Measurements from ENCODE around the gene AGA. TPM values are rescaled to one million over a fixed set of nuclear protein-coding genes. Genes with fewer than 3 reads are reported as not detected.

Gene AGA
- total RNA-seq, 2 experiments from 2014 or later: 14.6 to 15.4 TPM

- no peak for ATAC-seq (ENCODE audit: poor library complexity)
- CTCF ChIA-PET: no interaction called here
- Histone ChIP-seq H3K36me3 (ENCODE audit: insufficient read depth, low read length) (no peaks in the 10 kb centered on the region), H3K9me3 (ENCODE audit: control insufficient read depth in 1 of 2, insufficient read depth in 1 of 2, low read length in 2 of 2) (peaks cover 0 to 5% of the 10 kb centered on the region in 2 experiments), H3K27ac (ENCODE audit: low read depth in 1 of 2, low read length in 2 of 2) (no peak overlapping the region), H3K4me1 (ENCODE audit: insufficient read depth, low read length) (no peaks in the 10 kb centered on the region), H3K4me3 (ENCODE audit: low read length) (no peak overlapping the region), H3K27me3 (ENCODE audit: control insufficient read depth in 1 of 2, insufficient read depth in 2 of 2, low read length in 2 of 2) (no peaks in the 10 kb centered on the region)
- Mint-ChIP-seq H3K36me3 (ENCODE audit: low read depth) (no peaks in the 10 kb centered on the region), H3K9me3 (no peaks in the 10 kb centered on the region), H3K27me3 (no peaks in the 10 kb centered on the region), H3K4me1 (ENCODE audit: low read depth) (no peaks in the 10 kb centered on the region), H3K27ac (no peak overlapping the region), H3K4me3 (no peak overlapping the region)
- no peak for TF ChIP-seq CTCF (IDR thresholded peaks at IDR 0.05)
- no peak for DNase-seq
- intact Hi-C loops (cut with DNase I, micrococcal nuclease): no loop called here
- POLR2A ChIA-PET: no interaction called here
Observed at GRCh38 chr4:177410566-177410965, 31.7 kb downstream of the AGA start.

- DNase-seq (no peak), ATAC-seq (ENCODE audit: poor library complexity) (no peak)
- peaks cover 6% of the 10 kb centered on the region for H3K4me1 Mint-ChIP-seq (ENCODE audit: low read depth)
- H3K4me3 Mint-ChIP-seq: no peak overlapping the region
- Histone ChIP-seq H3K4me3 (ENCODE audit: low read length) (no peak overlapping the region), H3K4me1 (ENCODE audit: insufficient read depth, low read length) (peaks cover 5% of the 10 kb centered on the region), H3K36me3 (ENCODE audit: insufficient read depth, low read length) (no peaks in the 10 kb centered on the region), H3K27ac (ENCODE audit: low read depth in 1 of 2, low read length in 2 of 2) (no peak overlapping the region), H3K9me3 (ENCODE audit: control insufficient read depth in 1 of 2, insufficient read depth in 1 of 2, low read length in 2 of 2) (peaks cover 0 to 5% of the 10 kb centered on the region in 2 experiments), H3K27me3 (ENCODE audit: control insufficient read depth in 1 of 2, insufficient read depth in 2 of 2, low read length in 2 of 2) (no peaks in the 10 kb centered on the region)
- H3K9me3 Mint-ChIP-seq: no peaks in the 10 kb centered on the region
- intact Hi-C loops (cut with DNase I, micrococcal nuclease): no loop called here
- no peaks in the 10 kb centered on the region for H3K36me3 Mint-ChIP-seq (ENCODE audit: low read depth)
- no peaks in the 10 kb centered on the region for H3K27me3 Mint-ChIP-seq
- TF ChIP-seq CTCF (IDR thresholded peaks at IDR 0.05): no peak
- ChIA-PET CTCF (no interaction called here), POLR2A (interaction anchor here (0.9 kb wide), 1 partner anchor 34 kb away, joined by 3 read pairs; the partner anchor contains the start of gene AGA)
- H3K27ac Mint-ChIP-seq: no peak overlapping the region
Observed at GRCh38 chr4:177408023-177408422, 34.2 kb downstream of the AGA start.

- Mint-ChIP-seq H3K4me1 (ENCODE audit: low read depth) (peaks cover 28% of the 10 kb centered on the region), H3K9me3 (no peaks in the 10 kb centered on the region), H3K27me3 (no peaks in the 10 kb centered on the region), H3K36me3 (ENCODE audit: low read depth) (no peaks in the 10 kb centered on the region), H3K27ac (no peak overlapping the region), H3K4me3 (no peak overlapping the region)
- Histone ChIP-seq H3K27ac (ENCODE audit: low read depth in 1 of 2, low read length in 2 of 2) (no peak overlapping the region), H3K27me3 (ENCODE audit: control insufficient read depth in 1 of 2, insufficient read depth in 2 of 2, low read length in 2 of 2) (no peaks in the 10 kb centered on the region), H3K9me3 (ENCODE audit: control insufficient read depth in 1 of 2, insufficient read depth in 1 of 2, low read length in 2 of 2) (peaks cover 0 to 5% of the 10 kb centered on the region in 2 experiments), H3K36me3 (ENCODE audit: insufficient read depth, low read length) (no peaks in the 10 kb centered on the region), H3K4me3 (ENCODE audit: low read length) (no peak overlapping the region), H3K4me1 (ENCODE audit: insufficient read depth, low read length) (peaks cover 27% of the 10 kb centered on the region)
- ChIA-PET POLR2A (no interaction called here), CTCF (no interaction called here)
- DNase-seq (no peak), ATAC-seq (ENCODE audit: poor library complexity) (no peak)
- intact Hi-C loops (cut with DNase I, micrococcal nuclease): no loop called here
- no peak for TF ChIP-seq CTCF (IDR thresholded peaks at IDR 0.05)
Observed at GRCh38 chr4:177405508-177405907, 36.7 kb downstream of the AGA start.

Measured in CD4-positive, alpha-beta T cell (primary cell).